Measurements from ENCODE around the gene EYA3. TPM values are rescaled to one million over a fixed set of nuclear protein-coding genes. Genes with fewer than 3 reads are reported as not detected.

Gene EYA3
- total and polyA plus RNA-seq, 2 of the 4 experiments (the other 2 are of a cell fraction), result 9.1 to 17.6 TPM

DNA sequence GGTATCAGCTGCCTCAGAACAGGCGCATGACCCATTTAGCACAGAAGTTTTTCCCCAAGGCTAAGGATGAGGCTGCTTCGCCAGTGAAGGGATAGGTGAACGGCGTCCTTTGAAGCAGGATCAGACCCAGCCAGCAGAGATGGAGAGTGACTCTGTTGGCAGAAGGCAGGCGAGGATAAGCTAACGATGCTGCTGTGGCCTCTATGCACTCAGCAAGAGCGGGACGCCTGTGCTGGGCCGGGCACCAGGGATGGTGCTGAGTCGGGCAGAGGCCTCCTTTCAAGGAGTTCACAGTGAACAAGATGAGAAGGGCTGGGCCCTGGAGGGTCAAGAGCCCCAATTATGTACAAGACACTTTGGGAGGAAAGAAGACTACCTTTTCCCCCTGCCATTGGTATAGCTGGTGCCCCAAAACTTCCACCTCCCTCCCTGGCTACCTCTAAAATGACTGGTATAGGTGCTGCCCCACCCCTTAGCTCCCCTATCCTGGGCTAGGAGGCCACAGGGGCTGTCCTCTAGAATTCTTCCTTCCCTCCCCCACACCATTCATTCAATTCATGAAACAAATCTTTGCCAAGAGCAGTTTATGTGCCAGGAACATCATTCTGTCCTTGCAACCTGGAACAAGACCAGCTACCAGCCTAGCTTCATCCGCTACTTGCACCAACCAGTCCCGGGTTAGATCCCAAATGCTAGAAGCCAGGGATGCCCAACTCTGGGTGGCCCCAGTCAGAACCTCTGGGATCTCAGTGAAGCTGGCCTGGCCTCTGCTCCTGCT is 121.1 kb downstream of the EYA3 start:
- DNase-seq (no peak), ATAC-seq (ENCODE audit: low read depth) (no peak)
- peaks cover 19% of the 10 kb centered on the region for H3K9me1 ChIP-seq (ENCODE audit: insufficient read depth, low read length)
- no peak overlapping the region for H2AK9ac ChIP-seq (replicated peaks; ENCODE audit: low read depth, low read length, poor library complexity)
- no peak overlapping the region for H3K23ac ChIP-seq (ENCODE audit: low read depth, low read length)
- H3K18ac ChIP-seq (ENCODE audit: low read depth, low read length), result no peak overlapping the region
- peaks cover 4 to 33% of the 10 kb centered on the region in 2 experiments; a peak in 3 of 4 replicates for H3K79me1 ChIP-seq (ENCODE audit: low read depth in 1 of 2, low read length in 2 of 2)
- H4K5ac ChIP-seq (ENCODE audit: low read depth, low read length), result no peak overlapping the region
- dilution Hi-C loops (cut with HindIII; ENCODE audit: low sequenced_read_pairs, unreplicated experiment) (no loop called here), intact Hi-C loops (cut with micrococcal nuclease) (no loop called here), in situ Hi-C loops (cut with MboI; ENCODE audit: low sequenced_read_pairs) (no loop called here)
- H3K27ac ChIP-seq (ENCODE audit: insufficient read depth, low read length), result no peak overlapping the region
- CTCF ChIA-PET, result no interaction called here
- POLR2A ChIA-PET (ENCODE audit: unreplicated experiment), result no interaction called here
- H4K8ac ChIP-seq (ENCODE audit: low read depth in 2 of 2, low read length in 2 of 2), result no peak overlapping the region
- H3K4me3 ChIP-seq (ENCODE audit: insufficient read depth, low read depth, low read length), result no peak overlapping the region
- H3K9ac ChIP-seq (ENCODE audit: low read depth, low read length), result no peak overlapping the region
- peaks cover 28% of the 10 kb centered on the region; the same call in 1 of the 2 replicates for H3K36me3 ChIP-seq (ENCODE audit: control insufficient read depth, insufficient read depth, low read length)
- no TSS peak for BruUV-seq (replicated peaks)
- no peak overlapping the region for H2BK5ac ChIP-seq (ENCODE audit: low read depth, low read length, poor library complexity, severe bottlenecking)
- H3K4ac ChIP-seq (ENCODE audit: low read depth, low read length), result no peak overlapping the region; the same call in 1 of the 2 replicates
- H2BK15ac ChIP-seq (ENCODE audit: low read depth, low read length), result 0 out of 3 replicates have a peak overlapping the region, but pooled peaks have one; percentile 21
- no peaks in the 10 kb centered on the region for H3K9me3 ChIP-seq (ENCODE audit: control insufficient read depth, insufficient read depth, low read length)
- no peak overlapping the region for H2AK5ac ChIP-seq (ENCODE audit: low read depth, low read length)
- no peaks in the 10 kb centered on the region for H4K20me1 ChIP-seq (ENCODE audit: insufficient read depth, low read length)
- H2AFZ ChIP-seq (replicated peaks; ENCODE audit: low read length, poor library complexity), result no peak overlapping the region
- no peak overlapping the region for H3K14ac ChIP-seq (replicated peaks; ENCODE audit: low read depth, low read length)
- no peak overlapping the region for H2BK20ac ChIP-seq (ENCODE audit: low read depth, low read length)
- H3K4me1 ChIP-seq (ENCODE audit: control insufficient read depth, insufficient read depth, low read length), result peaks cover 17% of the 10 kb centered on the region
- no peak overlapping the region for H4K91ac ChIP-seq (ENCODE audit: insufficient read depth, low read depth, low read length)
- H3K56ac ChIP-seq (ENCODE audit: extremely low read depth, insufficient read depth, low read length), result no peak overlapping the region
- TF ChIP-seq RFX5 (IDR thresholded peaks at IDR 0.05; ENCODE audit: low read depth, low read length) (no peak), RAD21 (IDR thresholded peaks at IDR 0.05; ENCODE audit: low read length) (no peak), MAZ (IDR thresholded peaks at IDR 0.05; ENCODE audit: borderline replicate concordance, low read depth, low read length) (no peak), FOS (IDR thresholded peaks at IDR 0.05; ENCODE audit: low read depth, low read length) (no peak), MAFK (IDR thresholded peaks at IDR 0.05; ENCODE audit: low read depth, low read length) (no peak), BHLHE40 (IDR thresholded peaks at IDR 0.05; ENCODE audit: low read depth, low read length) (no peak), POLR2A (IDR thresholded peaks at IDR 0.05; ENCODE audit: low read depth, low read length) (no peak), SMC3 (IDR thresholded peaks at IDR 0.05; ENCODE audit: low read depth, low read length) (no peak), CHD1 (IDR thresholded peaks at IDR 0.05; ENCODE audit: low read depth, low read length) (no peak), NFE2L2 (IDR thresholded peaks at IDR 0.05; ENCODE audit: low read depth, low read length) (no peak), MXI1 (IDR thresholded peaks at IDR 0.05; ENCODE audit: borderline replicate concordance, low read depth, low read length) (no peak), RCOR1 (IDR thresholded peaks at IDR 0.05; ENCODE audit: insufficient replicate concordance, low read length) (no peak)
- TF ChIP-seq, protein P1, sequence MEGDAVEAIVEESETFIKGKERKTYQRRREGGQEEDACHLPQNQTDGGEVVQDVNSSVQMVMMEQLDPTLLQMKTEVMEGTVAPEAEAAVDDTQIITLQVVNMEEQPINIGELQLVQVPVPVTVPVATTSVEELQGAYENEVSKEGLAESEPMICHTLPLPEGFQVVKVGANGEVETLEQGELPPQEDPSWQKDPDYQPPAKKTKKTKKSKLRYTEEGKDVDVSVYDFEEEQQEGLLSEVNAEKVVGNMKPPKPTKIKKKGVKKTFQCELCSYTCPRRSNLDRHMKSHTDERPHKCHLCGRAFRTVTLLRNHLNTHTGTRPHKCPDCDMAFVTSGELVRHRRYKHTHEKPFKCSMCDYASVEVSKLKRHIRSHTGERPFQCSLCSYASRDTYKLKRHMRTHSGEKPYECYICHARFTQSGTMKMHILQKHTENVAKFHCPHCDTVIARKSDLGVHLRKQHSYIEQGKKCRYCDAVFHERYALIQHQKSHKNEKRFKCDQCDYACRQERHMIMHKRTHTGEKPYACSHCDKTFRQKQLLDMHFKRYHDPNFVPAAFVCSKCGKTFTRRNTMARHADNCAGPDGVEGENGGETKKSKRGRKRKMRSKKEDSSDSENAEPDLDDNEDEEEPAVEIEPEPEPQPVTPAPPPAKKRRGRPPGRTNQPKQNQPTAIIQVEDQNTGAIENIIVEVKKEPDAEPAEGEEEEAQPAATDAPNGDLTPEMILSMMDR (conservative IDR thresholded peaks at IDR 0.05; ENCODE audit: low read depth, low read length), result no peak
- TF ChIP-seq, protein P2, sequence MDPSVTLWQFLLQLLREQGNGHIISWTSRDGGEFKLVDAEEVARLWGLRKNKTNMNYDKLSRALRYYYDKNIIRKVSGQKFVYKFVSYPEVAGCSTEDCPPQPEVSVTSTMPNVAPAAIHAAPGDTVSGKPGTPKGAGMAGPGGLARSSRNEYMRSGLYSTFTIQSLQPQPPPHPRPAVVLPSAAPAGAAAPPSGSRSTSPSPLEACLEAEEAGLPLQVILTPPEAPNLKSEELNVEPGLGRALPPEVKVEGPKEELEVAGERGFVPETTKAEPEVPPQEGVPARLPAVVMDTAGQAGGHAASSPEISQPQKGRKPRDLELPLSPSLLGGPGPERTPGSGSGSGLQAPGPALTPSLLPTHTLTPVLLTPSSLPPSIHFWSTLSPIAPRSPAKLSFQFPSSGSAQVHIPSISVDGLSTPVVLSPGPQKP (IDR thresholded peaks at IDR 0.05; ENCODE audit: borderline replicate concordance, low read depth, low read length), result no peak
- TF ChIP-seq, protein P3, sequence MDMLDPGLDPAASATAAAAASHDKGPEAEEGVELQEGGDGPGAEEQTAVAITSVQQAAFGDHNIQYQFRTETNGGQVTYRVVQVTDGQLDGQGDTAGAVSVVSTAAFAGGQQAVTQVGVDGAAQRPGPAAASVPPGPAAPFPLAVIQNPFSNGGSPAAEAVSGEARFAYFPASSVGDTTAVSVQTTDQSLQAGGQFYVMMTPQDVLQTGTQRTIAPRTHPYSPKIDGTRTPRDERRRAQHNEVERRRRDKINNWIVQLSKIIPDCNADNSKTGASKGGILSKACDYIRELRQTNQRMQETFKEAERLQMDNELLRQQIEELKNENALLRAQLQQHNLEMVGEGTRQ (IDR thresholded peaks at IDR 0.05; ENCODE audit: low read depth, low read length), result no peak
- no peak overlapping the region for H2BK120ac ChIP-seq (ENCODE audit: low read depth, low read length)
- no peak overlapping the region for H3K4me2 ChIP-seq (ENCODE audit: low read depth, low read length)
- 100% methylated on average over 5 of the region's 12 CpGs; no CpG with 5 or more reads in 1 of the 2 experiments for WGBS, 2 experiments (ENCODE audit: extremely low coverage in 2 of 2, insufficient read length in 1 of 2)
- no peaks in the 10 kb centered on the region for H3K27me3 ChIP-seq (ENCODE audit: control insufficient read depth, insufficient read depth, low read length)

All from IMR-90 (cell line).